ENCODE data around the gene SATL1.
"Not testable (repeated sequence)": the region's sequence is repeated elsewhere in the genome, so short reads cannot be mapped to it uniquely, and the experiment has no call there.

The SATL1 gene

DNA sequence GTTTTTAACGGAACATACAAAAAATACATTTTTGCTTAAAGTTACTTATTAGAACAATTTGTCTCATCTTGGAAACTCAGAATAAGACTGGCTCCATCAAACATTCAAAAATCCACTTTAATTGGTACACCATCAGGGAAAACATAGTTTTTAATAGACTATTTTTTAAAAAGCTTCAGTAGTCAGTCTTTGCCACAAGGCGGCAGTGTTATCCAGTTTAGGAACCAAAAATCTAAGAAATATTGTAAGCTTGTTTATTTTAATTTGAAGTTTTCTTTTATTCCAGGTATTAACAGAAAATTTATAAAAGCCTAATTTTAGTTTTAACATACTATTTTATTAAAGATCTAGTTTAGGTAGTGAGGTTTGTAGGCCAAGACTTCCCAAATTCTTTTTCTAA lies 132.2 kb downstream of the SATL1 start:
- no peak for DNase-seq (ENCODE audit: low read depth in 2 of 2)

DNA sequence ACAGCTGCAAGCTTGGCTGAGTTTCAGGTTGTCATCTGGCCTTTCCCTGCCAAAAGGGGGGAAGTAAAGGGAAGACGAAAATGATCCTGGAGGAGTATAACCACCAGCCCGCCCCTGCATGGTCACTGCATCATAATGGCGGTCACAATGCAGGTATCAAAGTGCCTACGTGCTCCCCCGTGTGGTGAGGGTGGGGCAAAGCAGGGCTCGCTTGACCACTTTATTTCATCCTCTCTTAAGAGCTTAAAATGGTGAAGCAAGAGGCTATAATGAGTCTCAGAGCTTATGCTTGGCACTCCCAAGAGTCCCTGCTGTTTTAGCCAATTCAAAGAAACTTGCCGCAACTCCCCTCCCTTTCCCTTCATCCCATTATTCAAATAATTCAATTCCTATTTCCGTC lies 134.3 kb downstream of the SATL1 start:
- no peak for DNase-seq (ENCODE audit: low read depth in 2 of 2)

DNA sequence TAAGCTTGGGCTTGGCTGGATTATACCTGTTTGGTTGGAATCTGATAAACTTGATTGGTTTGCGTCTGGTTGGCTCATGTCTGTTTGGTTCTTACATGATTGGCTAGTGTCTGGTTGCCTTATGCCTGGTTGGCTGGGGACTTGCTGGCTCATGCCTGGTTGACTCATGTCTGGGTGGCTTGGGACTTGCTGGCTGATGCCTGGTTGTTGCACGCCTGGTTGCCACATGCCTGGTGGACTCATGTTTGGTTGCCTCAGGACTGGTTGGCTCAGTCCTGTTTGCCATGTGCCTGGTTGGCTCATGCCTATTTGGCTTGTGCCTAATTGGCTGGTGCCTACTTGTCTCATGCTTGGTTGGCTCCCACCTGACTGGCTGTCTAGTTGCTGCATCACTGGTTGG lies 135.4 kb downstream of the SATL1 start:
- no peak for DNase-seq (ENCODE audit: low read depth in 2 of 2)

DNA sequence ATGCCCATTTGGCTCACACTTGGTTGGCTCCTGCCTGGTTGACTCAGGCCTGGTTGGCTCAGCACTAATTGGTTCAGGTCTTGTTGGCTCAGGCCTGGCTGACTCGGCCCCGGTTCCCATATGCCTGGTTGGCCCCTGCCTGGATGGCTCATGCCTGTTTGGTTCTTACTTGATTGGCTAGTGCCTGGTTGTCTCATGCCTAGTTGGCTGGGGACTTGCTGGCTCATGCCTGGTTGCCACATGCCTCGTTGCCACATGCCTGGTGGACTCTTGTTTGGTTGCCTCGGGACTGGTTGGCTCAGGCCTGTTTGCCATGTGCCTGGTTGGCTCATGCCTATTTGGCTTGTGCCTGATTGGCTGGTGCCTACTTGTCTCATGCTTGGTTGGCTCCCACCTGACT lies 136.2 kb downstream of the SATL1 start:
- DNase-seq (ENCODE audit: low read depth in 2 of 2), result no peak

DNA sequence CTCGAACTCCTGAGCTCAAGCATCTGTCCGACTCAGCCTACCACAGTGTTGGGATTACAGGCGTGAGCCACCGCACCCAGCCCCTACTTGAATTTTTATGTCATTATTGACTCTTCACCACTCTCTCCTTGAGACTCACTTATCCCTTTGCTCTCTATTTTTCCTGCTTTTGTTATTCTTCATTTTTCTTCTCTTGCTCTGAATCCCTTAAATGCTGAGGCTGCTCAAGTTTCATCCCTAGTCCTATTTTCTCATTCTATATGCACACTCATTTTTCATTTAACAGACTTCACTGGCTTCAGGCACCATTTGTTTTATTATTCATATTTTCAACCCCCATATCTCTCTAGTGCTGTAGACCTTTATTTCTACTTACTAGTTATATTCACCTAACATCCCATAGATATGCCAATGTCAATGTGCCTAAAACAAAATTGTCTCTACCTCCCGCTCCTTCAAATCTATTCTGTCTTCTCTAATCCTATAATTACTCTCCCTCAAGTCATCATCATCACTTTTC lies 154.2 kb downstream of the SATL1 start:
- DNase-seq (ENCODE audit: low read depth in 2 of 2), result no peak

DNA sequence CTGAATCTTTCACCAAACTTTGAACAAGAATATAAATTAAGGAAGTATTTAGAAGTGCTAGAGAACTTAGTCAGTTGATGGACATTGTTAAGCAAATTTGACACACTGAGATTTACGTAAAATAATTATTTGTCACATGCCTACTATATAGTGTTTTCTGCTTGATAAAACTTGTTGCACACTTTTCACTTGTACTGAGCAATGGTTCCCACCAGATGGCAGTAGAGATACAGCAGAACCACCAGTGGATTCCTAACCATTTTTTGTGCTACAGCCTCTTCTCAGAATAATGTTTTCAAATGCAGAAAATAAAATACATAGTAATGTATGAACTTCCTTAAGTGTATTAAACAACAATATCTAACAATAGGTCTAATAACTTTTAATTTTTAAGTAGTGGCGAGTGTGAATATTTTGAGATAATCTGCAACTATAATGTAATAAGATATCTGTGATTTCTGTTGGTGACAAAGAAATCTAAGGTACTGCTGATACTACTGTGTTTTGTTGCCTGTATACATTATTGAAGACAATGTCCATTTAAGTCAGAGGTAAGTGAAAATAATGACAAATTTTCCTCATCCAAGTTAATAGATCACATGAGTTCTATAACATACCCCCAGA lies 158.7 kb downstream of the SATL1 start:
- no peak for DNase-seq (ENCODE audit: low read depth in 2 of 2)

DNA sequence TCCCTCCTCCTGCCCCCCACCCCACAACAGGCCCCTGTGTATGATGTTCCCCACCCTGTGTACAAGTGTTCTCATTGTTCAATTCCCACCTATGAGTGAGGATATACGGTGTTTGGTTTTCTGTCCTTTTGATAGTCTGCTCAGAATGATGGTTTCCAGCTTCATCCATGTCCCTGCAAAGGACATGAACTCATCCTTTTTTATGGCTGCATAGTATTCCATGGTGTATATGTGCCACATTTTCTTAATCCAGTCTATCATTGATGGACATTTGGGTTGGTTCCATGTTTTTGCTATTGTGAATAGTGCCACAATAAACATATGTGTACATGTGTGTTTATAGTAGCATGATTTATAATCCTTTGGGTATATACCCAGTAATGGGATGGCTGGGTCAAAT lies 166.3 kb downstream of the SATL1 start:
- DNase-seq (ENCODE audit: low read depth in 2 of 2), result not testable (repeated sequence)

DNA sequence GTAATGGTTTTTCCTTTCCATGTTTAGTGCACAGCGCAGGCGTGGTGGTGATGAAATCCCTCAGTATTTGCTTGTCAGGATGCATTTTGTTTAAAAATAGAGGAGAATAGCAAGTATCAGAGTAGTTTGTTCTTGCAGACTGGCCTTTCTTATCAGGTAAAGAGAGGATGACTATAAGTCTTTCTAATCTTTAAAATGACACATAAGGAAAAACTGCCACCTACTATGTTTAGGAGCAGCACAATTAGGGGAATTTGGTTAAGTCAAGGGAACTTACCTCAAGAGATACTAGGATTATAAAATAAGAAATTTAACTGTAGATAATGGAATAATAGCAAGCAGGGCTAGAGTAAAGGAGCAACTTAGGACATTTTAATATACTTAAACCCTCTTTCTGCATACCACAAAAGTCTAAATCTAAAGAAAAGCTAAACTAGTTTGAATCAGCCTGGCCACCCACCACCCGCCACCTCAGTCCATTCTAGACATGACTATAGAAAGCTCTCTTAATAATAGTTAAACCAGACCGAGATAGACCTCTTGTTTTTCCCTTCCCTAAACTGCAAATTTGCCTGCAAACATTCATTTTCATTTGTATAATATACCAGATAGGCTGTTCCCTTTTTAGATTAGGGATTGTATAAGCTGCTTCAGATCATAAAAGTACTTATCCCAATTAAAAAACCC lies 177.9 kb downstream of the SATL1 start:
- DNase-seq (ENCODE audit: low read depth in 2 of 2), result no peak

DNA sequence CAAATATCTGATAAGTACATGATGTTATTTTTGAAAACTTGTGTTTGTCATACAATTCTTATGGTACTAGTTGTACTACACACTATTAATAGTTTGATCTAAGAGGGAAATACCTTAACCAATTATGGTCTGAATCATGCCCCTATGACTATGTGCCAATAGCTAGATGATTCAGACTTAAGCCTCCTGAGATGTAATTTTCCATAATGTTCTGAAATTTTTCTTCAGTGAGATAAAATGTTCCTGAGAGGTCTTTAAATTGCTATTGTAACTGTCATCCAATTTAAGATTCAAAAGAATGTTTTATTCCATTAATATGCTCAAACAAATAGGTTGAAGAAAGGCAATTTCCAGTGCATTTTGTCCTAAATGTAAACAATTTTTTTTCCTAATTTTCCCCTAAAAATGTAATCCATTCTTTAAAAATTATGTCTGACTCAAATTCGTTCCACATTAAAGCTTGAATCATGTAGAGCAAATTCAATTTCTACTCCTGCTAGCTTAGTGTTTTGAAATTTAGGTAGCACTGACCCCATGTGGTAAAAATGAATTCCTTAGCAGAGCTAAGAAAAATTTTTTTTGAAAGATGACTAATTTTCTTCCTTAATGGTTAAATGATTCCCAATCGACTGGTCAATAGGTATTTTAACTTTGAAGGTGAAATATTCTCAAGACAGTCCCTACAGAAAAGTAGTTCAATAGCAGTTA lies 190.8 kb downstream of the SATL1 start:
- DNase-seq (ENCODE audit: low read depth in 2 of 2), result no peak

DNA sequence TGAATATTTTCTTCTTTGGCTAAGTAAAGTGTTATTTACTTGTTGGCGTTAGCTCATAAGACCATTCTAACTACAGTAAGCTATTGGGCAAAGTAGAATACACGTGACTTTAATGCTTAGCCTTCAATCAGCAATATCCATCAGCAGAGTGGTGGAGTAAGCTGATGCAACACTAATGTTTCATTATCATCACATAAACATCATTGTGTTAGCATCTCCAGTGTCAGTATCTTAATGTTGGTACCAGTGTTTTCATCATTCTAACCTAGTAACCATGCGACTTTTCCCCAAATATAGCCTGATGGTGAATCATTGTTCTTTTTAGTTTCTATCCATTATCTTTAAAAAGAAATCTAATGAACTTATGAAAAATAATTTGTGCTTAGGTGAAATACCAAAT lies 191.4 kb downstream of the SATL1 start:
- DNase-seq (ENCODE audit: low read depth in 2 of 2), result no peak

DNA sequence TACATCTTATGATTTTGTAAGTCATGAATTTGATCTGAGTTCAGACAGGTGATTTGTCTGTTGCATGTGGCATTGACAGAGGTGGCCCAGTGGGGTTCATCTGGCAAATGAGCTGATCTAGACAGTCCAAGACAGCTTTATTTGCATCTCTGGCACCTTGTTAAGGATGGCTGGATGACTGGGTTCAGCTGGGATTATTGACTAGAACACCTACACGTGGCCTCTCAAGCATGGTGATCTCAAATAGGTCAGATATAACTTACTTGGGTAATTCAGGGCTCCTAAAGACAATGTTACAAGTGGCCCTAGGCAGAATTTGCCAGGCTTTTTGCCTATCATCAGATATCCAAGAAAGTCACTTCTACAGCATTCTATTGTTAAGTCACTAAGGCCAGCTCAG lies 192.0 kb downstream of the SATL1 start:
- DNase-seq (ENCODE audit: low read depth in 2 of 2), result no peak

All from activated CD8-positive, alpha-beta memory T cell treated with anti-CD3 and anti-CD28 coated beads for 4 hours (primary cell).